Stimulated activated CD8-positive, alpha-beta memory T cell treated with anti-CD3 and anti-CD28 coated beads, Interleukin-7, amount 100 ng/mL, for 24 hours (primary cell): Measurements from ENCODE around the gene RGS19.
"Not testable (repeated sequence)": the region's sequence is repeated elsewhere in the genome, so short reads cannot be mapped to it uniquely, and the experiment has no call there.

Experiments used
- DNase-seq: peaks from one replicate; pipeline ENCODE4 v3.0.0-alpha.2; 2020; ENCODE audit warnings: low read depth

RGS19 gene

DNA sequence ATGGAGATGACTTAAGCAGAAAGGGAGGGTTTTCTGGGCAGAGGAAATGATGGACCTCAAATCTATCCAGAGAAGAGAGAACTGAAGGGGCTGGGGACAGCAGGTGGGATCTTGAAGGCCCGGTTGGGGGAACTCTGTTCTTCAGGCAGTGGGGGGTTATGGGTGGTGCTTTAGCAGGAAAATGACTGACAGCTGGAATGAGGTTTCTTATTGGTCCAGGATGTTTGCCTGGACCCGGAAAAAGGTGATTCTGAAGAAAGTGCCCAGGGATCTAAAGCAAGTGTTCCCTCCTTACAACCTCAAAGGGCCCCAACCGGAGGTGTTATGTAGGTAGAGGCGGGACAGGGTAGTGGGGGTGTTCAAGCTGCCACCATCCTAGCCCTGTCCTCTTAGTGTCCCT lies 16.1 kb upstream of the RGS19 start:
- no peak for DNase-seq

DNA sequence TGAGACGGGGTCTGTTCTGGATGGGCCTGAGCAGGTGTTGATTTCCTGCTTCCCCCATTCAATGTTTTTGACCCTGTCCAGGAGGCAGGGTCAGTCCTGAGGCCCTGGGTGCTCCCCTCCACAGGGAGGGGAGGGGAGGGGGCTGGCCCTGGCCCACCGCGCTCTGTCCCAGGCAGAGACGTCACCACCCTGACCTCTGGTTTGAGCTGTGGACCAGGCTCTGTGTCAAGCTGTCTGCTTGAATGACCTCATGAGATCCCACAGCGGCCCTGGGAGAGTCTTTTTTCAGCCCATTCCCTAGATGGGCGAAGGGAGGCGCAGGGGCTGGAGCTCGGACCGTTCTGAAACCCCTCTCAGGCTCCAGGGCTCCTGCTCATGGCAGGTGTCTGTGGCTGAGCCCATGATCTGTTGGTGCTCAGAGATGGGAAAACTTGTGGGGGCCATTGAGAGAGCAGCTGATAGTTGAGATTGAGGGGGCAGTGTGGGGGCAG lies 13.7 kb upstream of the RGS19 start:
- no peak for DNase-seq

DNA sequence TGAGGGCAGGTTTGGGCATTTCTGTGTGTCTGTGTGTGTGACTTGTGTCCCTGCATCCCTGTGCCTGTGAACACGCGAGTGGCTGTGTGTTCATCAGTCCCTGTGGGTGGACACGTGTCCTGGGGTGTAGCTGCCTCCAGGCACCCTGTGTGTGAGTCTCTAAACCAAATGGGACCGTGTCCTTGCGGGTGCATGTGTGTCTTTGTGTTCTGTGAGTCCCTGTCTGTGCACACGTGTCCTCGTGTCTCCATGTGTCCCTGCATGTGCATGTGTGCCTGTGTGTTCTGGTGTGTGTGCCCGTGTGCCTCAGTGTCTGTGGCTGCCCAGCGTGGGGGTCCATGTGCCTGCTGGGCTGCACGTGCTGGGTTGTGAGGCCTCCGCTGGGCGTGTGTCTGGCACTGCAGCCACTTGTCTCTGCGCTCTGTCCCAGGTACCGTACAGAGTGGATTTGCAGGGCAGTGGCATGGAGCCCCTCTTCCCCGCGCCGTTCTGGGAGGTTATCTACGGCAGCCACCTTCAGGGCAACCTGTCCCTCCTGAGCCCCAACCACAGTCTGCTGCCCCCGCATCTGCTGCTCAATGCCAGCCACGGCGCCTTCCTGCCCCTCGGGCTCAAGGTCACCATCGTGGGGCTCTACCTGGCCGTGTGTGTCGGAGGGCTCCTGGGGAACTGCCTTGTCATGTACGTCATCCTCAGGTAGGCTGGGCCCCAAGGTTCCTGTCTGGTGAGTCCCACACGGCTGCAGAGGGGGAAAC lies 13.1 kb upstream of the RGS19 start:
- DNase-seq = no peak

DNA sequence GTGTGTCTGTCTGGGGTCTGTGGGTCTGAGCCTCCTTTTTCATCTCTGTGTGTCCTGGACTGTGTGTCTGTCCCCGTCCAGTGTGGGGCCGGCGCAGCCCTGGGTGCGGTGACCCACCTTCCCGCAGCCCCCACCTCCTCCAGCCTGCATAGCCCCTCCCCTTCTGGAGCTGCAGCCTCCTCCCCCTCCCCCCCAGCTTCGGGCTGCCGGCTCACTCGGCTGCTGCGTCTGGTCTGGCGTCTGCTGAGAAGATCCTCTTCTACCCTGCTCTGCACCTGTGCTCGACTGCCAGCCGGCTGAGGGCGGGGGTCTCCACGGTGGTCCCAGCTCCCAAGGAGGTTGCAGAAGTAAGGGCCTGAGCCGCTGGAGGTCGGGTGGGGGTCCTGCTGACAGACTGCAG lies 12.5 kb upstream of the RGS19 start:
- DNase-seq = no peak

DNA sequence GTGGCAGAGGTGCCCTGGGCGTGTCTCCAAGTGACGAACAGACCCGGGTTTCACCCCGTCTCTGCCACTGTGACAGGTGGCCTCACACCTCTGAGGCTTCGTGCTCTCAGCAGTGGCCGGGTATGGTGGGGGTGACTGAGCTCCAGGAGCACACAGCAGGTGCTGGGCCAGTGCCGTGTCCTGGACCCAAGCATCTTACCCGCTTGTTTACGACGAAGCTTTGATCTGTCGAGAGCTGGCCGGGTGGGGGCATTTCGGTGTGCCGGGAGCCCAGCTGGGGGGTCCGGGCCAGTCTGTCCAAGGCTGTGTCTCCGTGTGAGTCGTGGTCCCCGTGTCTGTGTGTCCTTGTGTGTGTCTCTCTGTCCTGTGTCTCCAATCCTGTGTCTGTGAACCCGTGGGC lies 12.0 kb upstream of the RGS19 start:
- DNase-seq = no peak

DNA sequence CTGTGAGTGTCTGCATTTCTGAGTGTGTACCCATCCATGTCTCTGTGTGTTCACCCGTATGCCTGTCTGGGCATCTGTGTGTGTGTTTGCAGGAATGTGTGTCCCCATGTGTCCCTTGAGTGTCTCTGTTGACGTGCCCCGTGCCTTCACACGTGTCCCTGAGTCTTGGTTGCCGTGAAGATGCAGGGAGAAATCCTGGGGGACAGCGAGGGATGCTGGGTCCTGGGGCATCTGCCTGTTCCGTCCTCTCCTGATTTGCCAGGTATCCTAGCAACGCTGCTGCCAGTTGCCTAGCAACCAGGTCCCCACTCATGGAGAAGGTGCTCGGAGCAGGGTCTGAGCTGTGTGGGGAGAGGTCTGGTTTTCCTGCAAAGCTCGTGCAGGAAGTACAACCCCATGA lies 10.8 kb upstream of the RGS19 start:
- DNase-seq = no peak

DNA sequence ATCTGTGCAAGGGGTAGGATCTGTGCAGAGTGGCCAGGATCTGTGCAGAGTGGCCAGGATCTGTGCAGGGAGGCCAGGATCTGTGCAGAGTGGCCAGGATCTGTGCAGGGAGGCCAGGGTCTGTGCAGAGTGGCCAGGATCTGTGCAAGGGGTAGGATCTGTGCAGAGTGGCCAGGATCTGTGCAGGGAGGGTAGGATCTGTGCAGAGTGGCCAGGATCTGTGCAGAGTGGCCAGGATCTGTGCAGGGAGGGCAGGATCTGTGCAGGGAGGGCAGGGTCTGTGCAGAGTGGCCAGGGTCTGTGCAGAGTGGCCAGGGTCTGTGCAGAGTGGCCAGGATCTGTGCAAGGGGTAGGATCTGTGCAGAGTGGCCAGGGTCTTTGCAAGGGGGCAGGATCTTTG lies 9.3 kb upstream of the RGS19 start:
- DNase-seq = not testable (repeated sequence)

DNA sequence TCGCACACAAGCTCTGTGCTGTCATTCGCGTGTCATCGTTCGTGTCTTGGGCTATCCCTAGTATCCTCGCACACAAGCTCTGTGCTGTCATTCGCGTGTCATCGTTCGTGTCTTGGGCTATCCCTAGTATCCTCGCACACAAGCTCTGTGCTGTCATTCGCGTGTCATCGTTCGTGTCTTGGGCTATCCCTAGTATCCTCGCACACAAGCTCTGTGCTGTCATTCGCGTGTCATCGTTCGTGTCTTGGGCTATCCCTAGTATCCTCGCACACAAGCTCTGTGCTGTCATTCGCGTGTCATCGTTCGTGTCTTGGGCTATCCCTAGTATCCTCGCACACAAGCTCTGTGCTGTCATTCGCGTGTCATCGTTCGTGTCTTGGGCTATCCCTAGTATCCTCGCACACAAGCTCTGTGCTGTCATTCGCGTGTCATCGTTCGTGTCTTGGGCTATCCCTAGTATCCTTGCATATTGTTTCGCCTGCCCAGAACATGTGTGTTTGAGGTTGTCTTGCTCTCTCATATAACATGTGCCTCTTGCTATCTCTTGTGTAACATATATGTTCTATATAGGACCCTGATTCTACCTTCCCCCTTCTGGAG lies 8.0 kb upstream of the RGS19 start:
- DNase-seq = not testable (repeated sequence)

DNA sequence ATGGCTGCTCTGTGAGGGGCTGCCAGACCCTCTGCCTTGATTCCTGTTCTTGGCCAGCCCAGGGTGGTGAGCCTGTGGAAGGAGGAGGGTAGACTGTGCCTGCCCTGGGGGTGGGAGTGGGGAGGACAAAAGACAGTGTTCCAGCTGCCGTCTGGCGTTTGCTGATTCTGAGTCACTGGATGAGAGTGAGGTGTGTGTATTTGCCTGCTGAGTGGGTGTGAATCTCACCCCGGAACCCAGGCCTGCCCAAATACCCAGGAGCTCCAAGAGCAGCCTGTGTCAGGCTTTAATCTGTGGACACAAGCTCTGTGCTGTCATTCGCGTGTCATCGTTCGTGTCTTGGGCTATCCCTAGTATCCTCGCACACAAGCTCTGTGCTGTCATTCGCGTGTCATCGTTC lies 7.5 kb upstream of the RGS19 start:
- no peak for DNase-seq

DNA sequence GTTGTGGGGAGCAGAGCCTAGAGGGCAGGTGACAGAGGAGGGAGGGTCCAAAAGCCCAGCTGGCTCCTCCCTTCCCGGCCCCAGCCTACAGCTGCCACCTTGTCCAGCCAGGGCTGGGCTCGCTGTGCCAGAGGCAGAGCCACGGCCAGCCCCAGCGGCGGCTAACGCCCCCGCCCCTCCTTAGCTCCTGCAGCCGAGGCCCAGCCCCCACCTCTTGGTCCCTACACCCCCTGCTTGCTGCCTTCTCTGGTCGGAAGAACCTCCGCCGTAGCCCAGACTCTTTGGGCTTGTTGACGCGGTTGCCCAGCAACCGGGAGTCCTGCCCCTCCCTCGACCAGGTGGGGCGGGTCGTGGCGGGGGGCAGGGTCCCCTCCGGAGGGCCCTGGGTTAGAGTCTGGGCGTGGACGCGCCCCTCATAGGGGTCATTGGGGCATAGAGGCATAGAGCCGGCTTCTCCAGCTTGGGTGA lies 5.4 kb upstream of the RGS19 start:
- DNase-seq = no peak

DNA sequence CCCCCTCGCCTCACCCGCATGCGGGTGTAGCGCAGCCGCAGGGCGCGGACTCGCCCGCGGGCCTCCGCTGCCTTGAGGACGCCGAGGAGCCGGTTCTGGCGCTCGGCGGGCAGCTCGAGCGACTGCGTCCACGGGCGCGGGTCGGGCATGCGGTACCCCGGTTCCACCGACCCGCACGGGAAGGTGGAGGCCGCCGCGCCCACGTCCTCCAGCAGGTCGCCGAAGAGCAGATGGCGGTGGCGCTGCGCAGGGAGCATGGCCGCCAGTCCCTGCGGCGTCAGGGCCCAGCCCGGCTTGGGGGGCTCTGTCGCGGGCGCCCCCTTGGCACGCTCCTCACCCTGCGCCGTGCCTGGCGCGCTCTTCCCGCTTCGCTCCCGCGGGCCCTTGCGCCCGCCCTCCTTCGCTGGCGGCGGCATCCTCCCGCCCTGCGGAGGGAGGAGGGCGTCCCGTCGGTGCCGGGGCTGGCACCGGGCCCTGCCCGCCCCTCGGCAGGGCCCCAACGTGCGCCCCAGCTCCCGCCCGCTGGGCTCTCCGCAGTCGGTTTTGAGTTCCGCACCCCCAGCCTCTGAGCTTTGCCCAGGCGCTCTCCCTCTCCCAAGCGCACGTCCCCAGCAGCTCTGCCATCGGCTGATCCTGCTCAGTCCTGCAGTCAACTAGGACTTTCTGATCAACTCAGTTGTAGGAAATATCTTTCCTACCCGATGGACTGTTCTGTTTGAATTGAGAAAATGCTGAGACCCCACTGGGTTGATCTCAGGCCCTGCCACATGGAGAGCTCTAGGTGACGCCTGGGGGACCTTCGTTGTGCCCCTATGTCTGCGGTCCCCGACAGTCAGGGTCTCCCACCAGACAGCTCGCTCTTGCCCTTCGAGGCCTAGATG lies 4.7 kb upstream of the RGS19 start, which contains the start of gene LKAAEAR1:
Gene LKAAEAR1 (minus strand): TSS at position 595 of the 881 bp plus-strand sequence. CDS start 179 bp downstream, at position 416.
- no peak for DNase-seq

DNA sequence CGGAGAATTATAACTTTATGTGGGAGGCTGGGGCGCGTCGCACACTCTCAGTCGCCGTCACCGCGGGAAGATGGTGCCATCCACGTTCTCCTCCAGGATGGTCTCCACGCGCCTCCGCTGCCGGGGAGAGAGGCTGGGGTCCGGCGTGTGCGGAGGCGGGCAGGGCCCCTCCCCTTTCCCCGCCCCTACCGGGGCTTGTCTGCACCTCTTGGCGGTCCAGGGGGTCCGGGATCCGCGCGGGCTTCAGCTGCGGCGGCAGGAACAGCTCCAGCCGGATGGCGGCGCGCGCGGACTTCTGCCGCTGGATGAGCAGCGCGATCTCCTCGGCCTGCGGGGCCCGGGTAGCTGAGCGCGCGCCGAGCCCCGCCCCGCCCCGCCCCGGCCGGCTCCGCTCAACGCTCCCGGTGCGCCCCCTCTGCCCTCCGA lies 4.1 kb upstream of the RGS19 start:
- DNase-seq = no peak

DNA sequence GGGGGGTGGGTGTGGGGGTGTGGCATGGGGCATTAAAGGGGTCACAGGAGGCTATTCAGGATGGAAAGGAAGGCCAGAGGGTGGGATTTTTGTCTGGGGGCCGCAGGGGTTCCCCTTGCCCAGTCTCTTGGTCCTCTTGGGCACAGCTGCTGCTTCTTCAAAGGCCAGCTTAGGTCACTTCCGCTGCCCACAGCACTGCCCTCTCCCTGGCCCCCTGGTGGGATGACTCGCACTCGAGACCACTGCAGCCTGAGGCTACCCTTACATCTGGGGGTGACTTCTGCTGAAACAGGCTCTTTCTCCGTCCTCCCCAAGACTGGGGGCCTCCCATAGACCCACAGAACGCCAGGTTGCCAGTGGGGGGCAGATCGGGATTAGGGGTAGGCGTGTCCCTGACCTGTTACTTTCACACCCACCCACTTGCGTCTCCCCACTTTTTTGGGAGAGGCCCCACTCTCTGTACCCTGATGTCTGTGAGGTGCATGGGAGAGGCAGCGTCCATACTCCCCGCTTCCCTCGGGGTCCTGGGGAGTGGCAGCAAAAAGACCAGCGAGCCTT lies 3.6 kb upstream of the RGS19 start:
- no peak for DNase-seq

DNA sequence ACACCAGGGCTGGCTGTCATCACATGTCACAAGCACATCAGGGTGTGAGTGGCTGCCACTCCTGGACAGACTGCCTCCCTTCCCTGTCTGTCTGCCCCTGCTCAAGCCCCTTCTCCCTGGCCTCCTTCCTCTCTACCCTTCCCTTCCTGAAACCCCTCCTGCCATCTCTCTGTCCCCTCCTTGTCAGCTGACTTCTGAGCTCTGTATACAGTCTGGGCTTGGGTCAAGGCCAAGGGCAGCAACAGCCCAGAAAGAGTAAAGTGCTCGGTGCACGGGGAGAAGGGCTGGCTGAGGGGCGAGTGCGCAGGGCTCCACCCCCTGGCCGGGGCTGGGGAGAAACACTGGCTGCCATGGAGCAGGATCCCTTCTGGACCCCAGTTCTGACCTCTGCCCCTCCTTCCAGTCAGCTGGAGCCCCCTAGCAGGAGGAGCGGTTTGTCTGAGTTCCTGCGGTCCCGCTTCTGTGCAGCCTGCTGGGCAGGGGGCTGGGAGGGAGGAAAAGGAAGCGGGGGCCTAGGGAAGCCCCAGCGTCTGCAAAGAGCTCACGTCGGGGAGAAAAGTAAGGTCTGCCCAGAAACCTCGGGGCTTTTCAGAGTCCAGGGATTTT lies 2.9 kb upstream of the RGS19 start:
- no peak for DNase-seq

DNA sequence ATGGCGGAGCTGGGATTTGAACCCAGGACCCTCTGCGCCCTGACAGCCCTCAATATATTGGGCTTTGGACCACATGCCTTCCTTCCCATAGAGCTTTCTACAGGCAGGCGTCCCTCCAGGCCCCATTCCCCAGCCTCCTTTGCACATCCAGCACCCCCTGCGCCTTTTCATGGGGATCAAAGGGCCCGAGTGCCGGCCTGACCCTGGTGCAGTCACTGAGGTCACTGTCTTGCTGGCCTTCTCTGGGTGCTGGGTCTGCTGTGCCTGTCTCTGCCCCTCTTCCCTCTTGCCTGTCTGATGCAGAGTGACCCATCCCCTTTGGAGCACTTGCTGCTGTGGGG lies 2.3 kb upstream of the RGS19 start:
- no peak for DNase-seq

DNA sequence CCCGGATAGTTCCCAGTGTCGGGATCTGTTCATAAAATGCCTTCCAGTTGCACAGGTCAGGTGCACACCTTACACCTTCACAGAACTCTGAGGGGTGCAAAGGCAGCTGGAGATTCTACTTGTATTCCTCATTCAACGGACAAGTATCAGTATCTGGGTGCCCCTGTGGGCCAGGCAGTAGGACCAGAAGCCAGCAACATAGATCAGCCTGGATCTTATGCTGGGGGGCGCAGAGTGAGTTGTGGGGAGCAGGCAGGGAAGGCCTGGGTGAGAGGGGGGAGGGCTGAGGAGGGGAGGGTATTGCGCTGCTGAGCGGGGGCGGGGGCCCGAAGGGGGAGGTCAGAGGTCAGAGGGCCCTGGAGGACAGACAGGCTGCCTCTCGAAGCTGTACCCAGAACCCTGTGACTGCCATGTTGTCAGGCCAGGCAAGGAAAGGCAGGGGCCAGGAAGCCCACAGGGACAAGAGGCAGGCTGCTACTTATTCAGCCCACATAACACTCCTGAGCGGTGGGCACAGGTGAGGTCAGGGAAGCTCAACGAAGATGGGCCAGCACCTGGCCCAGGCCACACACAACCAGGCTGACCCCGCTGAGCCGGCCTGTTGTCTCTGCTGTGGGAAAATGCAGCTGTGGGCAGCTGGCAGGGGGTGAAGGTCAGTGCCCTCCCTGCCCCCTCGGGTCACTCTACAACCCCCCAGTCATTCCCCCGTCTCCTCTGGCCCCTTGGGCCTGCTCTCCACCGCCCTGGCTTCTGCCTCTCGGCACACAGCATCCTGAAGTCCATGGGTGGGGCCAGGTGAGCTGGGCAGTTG lies 1.7 kb upstream of the RGS19 start:
- DNase-seq = no peak

DNA sequence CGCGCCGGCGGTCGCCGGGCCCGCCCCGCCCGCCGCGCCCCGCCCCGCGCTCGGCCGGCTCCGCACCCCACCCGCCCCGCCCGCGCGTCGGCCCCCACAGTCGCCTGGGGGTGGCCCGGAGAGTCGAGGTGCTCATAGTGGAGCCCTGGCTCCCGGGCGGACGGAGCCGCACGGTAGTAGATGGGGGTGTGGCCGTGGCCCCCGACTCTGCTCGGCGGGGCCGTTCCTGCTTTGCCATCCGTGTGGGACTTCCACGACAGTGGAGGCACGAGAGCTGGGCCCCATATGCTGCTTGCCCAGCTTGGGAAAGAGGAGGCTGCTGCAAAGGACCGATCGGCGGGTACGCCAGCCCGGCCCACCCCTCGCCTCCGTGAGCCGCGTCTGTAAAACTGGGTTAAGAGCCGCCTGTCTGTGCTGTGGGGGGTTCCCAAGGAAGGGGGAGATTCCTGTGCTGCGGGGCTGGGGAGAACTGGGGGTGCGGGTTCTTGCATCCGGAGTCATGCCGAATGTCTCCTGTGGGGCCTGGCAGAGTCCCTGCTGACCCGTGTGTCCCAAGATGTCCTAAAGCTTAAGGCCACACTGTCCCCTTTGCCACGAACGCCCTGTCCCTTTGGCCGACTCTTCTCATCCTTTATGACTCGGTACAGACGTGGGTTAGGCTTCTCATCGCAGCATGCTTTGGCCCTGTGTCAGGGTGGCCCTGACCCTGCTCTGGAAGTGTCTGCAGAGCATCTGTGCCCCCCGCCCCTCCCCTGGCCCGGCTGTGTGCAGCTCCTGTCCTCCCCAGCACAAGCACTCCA lies 895 bp upstream of the RGS19 start, which contains the start of gene OPRL1:
Gene OPRL1 (plus strand): TSS at position 70 of the 800 bp plus-strand sequence. CDS start 12,639 bp downstream, outside the sequence.
- no peak for DNase-seq

DNA sequence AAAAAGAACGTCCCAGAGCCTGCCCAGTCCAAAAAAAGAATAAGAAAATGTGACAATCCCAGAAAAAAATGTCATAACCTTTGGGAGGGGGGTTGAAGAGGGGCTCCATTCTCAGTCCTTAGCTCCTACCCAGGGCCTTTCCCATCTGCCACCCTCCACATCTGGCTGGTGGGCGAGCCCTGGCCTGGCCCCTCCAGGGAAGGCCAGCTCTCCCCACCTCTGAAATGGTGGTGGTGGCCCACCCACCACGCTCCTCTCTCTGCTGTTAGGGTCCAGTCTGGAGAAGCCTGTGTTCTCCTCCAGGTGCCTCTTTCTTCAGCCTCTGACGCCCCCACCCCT lies 415 bp downstream of the RGS19 start:
- no peak for DNase-seq

DNA sequence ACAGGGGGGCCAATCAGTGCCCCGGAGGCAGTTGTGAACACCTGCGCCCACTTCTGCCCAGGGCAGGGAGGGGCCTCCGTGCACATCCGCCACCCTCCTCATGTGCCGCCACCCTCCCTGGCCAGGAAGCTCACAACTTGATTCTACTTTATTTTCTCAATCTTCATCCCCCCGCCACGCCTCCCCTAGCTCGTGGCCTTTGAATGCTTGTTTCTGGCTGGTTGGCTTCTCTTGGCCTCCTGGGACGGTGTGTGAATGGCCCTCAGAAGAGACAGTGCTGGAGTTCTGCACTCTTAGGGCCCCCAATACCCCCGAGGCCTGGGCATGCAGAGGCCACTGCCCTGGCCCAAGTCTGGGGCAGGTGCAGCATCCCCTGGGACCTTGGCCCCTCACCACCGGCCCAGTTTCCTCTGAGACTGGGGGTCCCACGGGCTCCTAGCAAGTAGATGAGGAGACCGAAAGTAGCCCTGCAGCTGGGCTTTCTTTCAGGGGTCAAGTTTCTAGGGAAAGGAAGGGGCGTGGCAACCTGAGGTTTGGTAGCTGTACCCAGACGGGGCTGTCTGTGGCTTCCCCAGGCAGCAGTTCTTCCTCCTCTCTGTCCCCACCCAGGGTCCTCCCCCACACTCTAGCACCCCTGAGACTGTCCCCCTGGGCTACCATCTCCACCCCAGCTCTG lies 1.3 kb downstream of the RGS19 start:
- DNase-seq = no peak

DNA sequence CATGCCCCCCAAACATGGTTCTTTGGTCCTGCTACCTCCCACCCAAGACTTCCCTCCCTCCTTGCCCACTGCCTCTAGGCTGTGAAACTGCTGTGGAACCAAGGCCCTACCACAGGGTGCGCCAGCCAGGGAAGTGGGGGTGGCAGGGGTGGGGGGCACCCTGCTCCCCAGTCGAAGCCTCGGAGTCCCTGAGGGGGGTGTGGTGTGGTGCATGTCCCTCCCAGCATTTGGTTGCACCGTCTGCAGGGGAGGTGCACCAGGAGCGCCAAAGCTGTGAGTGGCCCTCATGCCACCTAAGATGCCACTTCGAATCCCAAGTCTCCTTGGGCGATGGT lies 1.8 kb downstream of the RGS19 start:
- no peak for DNase-seq
